Measurements from ENCODE around the gene RAB8B. TPM values are rescaled to one million over a fixed set of nuclear protein-coding genes. Genes with fewer than 3 reads are reported as not detected.
A peak's percentile ranks its signal among the peaks of the same experiment; 100 is the strongest.

RAB8B gene
- total and polyA plus RNA-seq, 2 of the 13 experiments (the other 11 are each of a cell fraction or from before 2014, with no cell fraction given): 6.8 to 14.2 TPM

DNA sequence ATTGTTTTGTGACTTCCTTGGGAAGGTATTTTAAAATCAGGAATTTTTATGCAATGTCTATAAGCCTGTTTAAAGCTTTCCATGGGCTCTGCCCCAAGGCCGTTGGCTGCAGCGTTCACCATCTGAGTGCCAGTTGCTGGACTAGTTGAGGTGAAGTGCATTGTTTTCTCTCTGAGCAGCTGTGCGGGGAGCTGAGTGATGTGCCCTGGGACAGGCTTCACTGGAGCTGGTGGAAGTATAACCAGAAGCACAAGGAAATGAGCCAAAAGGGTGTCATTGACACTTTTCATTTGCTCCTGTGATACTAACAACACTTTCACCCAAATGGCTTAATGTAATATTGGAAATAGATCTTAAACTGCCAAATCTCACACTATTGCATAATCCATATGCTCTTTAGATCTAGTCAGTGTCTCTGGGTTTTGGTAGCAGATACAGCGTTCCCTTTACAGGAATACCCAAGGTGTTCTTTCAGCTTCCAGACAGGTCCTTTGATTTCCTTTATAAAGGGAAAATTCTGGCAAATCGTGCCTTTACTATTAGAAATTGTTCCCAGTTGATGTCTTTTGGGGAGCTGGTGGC is 117.2 kb downstream of the RAB8B start:
- intact Hi-C loops (cut with micrococcal nuclease; ENCODE audit: unreplicated experiment) (no loop called here), in situ Hi-C loops (cut with HindIII; ENCODE audit: extremely low pct_ligation_motif_present, low pct_unique_long_range_greater_than_20kb) (no loop called here)
- CTCF ChIA-PET (ENCODE audit: low intra/inter-chr PET ratio, low total read pairs): no interaction called here
- ATAC-seq (no peak), FAIRE-seq (no peak), DNase-seq (ENCODE audit: low spot score) (no peak)
- POLR2A ChIA-PET: no interaction called here
- no peaks in the 10 kb centered on the region for H3K4me1 ChIP-seq (ENCODE audit: insufficient read depth, low read length)
- WGBS (ENCODE audit: low lambda C conversion rate): 40% methylated on average over 5 of the region's 5 CpGs
- no peaks in the 10 kb centered on the region for H3K9me3 ChIP-seq (ENCODE audit: low read length)
- H3K9ac ChIP-seq (ENCODE audit: insufficient read depth, low read depth, low read length): no peak overlapping the region
- H3K79me2 ChIP-seq (ENCODE audit: insufficient read depth, low read length): no peaks in the 10 kb centered on the region
- no peaks in the 10 kb centered on the region for H3K36me3 ChIP-seq (replicated peaks in 1 of 2; ENCODE audit: control insufficient read depth in 1 of 2, insufficient read depth in 2 of 2, low read length in 2 of 2)
- H3K4me3 ChIP-seq (replicated peaks in 1 of 3; ENCODE audit: insufficient read depth in 1 of 3, low read depth in 2 of 3, low read length in 3 of 3): no peak overlapping the region
- no peak overlapping the region for H3K27ac ChIP-seq (ENCODE audit: extremely low read length, insufficient read depth, low read length)
- BruUV-seq (replicated peaks): no TSS peak
- no peak overlapping the region for H2AFZ ChIP-seq (ENCODE audit: low read length)
- no peaks in the 10 kb centered on the region for H4K20me1 ChIP-seq (ENCODE audit: insufficient read depth, low read length)
- no peak overlapping the region for H3K4me2 ChIP-seq (ENCODE audit: low read depth, low read length)
- TF ChIP-seq CEBPB (IDR thresholded peaks at IDR 0.05; ENCODE audit: borderline replicate concordance, low read depth, low read length) (peak; percentile 48; the same call in 1 of the 2 replicates), YY1 (IDR thresholded peaks at IDR 0.05; ENCODE audit: insufficient read depth, insufficient replicate concordance, low read depth, low read length) (no peak)
- H3K27me3 ChIP-seq (ENCODE audit: control insufficient read depth in 1 of 2, insufficient read depth in 2 of 2, low read length in 2 of 2): 0 out of 5 replicates have a peak, but pooled peaks cover 0 to 1% of the 10 kb centered on the region in 2 experiments

DNA sequence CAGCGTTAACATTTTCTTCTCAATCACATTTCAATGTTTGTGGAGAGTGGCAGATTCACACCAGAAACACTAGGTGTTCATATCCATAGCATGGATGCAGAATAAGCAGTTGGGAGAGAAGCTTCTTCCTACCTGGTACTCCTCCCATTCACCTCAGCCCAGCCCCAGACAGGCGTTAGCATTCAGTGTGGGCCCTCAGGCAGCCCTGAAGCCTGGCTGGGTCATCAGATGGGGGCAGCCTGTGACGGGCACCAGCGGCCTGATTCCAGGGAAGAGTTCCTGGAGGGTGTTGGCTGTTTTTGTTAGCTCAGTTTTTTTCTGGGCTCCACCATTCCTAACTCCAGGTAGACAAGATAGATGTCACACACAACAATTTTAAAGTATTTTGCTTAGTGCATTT is 119.1 kb downstream of the RAB8B start:
- no peaks in the 10 kb centered on the region for H3K9me3 ChIP-seq (ENCODE audit: low read length)
- no peak overlapping the region for H3K4me2 ChIP-seq (ENCODE audit: low read depth, low read length)
- no peak overlapping the region for H3K4me3 ChIP-seq (replicated peaks in 1 of 3; ENCODE audit: insufficient read depth in 1 of 3, low read depth in 2 of 3, low read length in 3 of 3)
- no peaks in the 10 kb centered on the region for H3K79me2 ChIP-seq (ENCODE audit: insufficient read depth, low read length)
- H3K27me3 ChIP-seq (ENCODE audit: control insufficient read depth in 1 of 2, insufficient read depth in 2 of 2, low read length in 2 of 2): 0 out of 5 replicates have a peak, but pooled peaks cover 1 to 3% of the 10 kb centered on the region in 2 experiments
- no peaks in the 10 kb centered on the region for H3K36me3 ChIP-seq (replicated peaks in 1 of 2; ENCODE audit: control insufficient read depth in 1 of 2, insufficient read depth in 2 of 2, low read length in 2 of 2)
- 19% methylated on average over 4 of the region's 4 CpGs for WGBS (ENCODE audit: low lambda C conversion rate)
- H4K20me1 ChIP-seq (ENCODE audit: insufficient read depth, low read length): no peaks in the 10 kb centered on the region
- in situ Hi-C loops (cut with HindIII; ENCODE audit: extremely low pct_ligation_motif_present, low pct_unique_long_range_greater_than_20kb): no loop called here
- DNase-seq (ENCODE audit: low spot score) (no peak), FAIRE-seq (no peak), ATAC-seq (no peak)
- H2AFZ ChIP-seq (ENCODE audit: low read length): no peak overlapping the region
- H3K4me1 ChIP-seq (ENCODE audit: insufficient read depth, low read length): no peaks in the 10 kb centered on the region
- BruUV-seq (replicated peaks): no TSS peak
- intact Hi-C loops (cut with micrococcal nuclease; ENCODE audit: unreplicated experiment): no loop called here
- H3K9ac ChIP-seq (ENCODE audit: insufficient read depth, low read depth, low read length): no peak overlapping the region
- CTCF ChIA-PET (ENCODE audit: low intra/inter-chr PET ratio, low total read pairs): no interaction called here
- POLR2A ChIA-PET: no interaction called here
- no peak overlapping the region for H3K27ac ChIP-seq (ENCODE audit: extremely low read length, insufficient read depth, low read length)
- no peak for TF ChIP-seq PHF20 (CRISPR knock-in tag; IDR thresholded peaks at IDR 0.05)
- TF ChIP-seq, protein P1, sequence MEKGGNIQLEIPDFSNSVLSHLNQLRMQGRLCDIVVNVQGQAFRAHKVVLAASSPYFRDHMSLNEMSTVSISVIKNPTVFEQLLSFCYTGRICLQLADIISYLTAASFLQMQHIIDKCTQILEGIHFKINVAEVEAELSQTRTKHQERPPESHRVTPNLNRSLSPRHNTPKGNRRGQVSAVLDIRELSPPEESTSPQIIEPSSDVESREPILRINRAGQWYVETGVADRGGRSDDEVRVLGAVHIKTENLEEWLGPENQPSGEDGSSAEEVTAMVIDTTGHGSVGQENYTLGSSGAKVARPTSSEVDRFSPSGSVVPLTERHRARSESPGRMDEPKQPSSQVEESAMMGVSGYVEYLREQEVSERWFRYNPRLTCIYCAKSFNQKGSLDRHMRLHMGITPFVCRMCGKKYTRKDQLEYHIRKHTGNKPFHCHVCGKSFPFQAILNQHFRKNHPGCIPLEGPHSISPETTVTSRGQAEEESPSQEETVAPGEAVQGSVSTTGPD (CRISPR knock-in tag; IDR thresholded peaks at IDR 0.05): no peak
- TF ChIP-seq PRDM15 (CRISPR knock-in tag; IDR thresholded peaks at IDR 0.05): no peak
- no peak for TF ChIP-seq TBX2 (CRISPR knock-in tag; IDR thresholded peaks at IDR 0.05; ENCODE audit: borderline replicate concordance)
- TF ChIP-seq PRDM4 (CRISPR knock-in tag; IDR thresholded peaks at IDR 0.05; ENCODE audit: borderline replicate concordance): no peak
- TF ChIP-seq SP140L (CRISPR knock-in tag; IDR thresholded peaks at IDR 0.05; ENCODE audit: borderline replicate concordance): no peak

Measured in HepG2 (cell line).